Stimulated activated CD8-positive, alpha-beta memory T cell treated with anti-CD3 and anti-CD28 coated beads, Interleukin-4, amount 100 ng/mL, for 24 hours (primary cell): ENCODE results near the gene GGT1.
"Not testable (repeated sequence)": the region's sequence is repeated elsewhere in the genome, so short reads cannot be mapped to it uniquely, and the experiment has no call there.

Experiments used
- DNase-seq: peaks from one replicate; pipeline ENCODE4 v3.0.0-alpha.2; 2020; ENCODE audit warnings: low read depth

Gene GGT1

GRCh38 chr22:24602847-24603769 lies at the start of gene GGT1:
Gene GGT1 (plus strand): TSS chr22:24603193. CDS start chr22:24611082, 7,889 bp downstream.
- not testable (repeated sequence) for DNase-seq

GRCh38 chr22:24553597-24554312 lies 49.2 kb upstream of the GGT1 start:
- DNase-seq: no peak

GRCh38 chr22:24554313-24555164 lies 48.5 kb upstream of the GGT1 start, which contains the start of gene GUCD1:
Gene GUCD1 (minus strand): TSS chr22:24555138. CDS start chr22:24554991, 147 bp downstream.
- DNase-seq: peak; percentile 5

- peak; percentile 100 for DNase-seq
These were observed 47.6 kb upstream of the GGT1 start, which contains the start of gene SNRPD3 for GRCh38 chr22:24555165-24556039. Gene SNRPD3 (plus strand): TSS chr22:24555999. CDS start chr22:24557675, 1,676 bp downstream.

- no peak for DNase-seq
These were observed 43.5 kb upstream of the GGT1 start for GRCh38 chr22:24559471-24559870.

- no peak for DNase-seq
These were observed 39.7 kb upstream of the GGT1 start for GRCh38 chr22:24563246-24563645.

- DNase-seq: no peak
These were observed 38.5 kb upstream of the GGT1 start for GRCh38 chr22:24564376-24565058.

GRCh38 chr22:24565077-24565476 lies 37.9 kb upstream of the GGT1 start:
- no peak for DNase-seq

- DNase-seq: no peak
These were observed 36.0 kb upstream of the GGT1 start for GRCh38 chr22:24566899-24567511.

GRCh38 chr22:24567668-24568067 lies 35.3 kb upstream of the GGT1 start:
- DNase-seq: no peak

GRCh38 chr22:24571266-24571665 lies 31.7 kb upstream of the GGT1 start:
- no peak for DNase-seq

- DNase-seq: no peak
These were observed 26.2 kb upstream of the GGT1 start for GRCh38 chr22:24576778-24577177.

GRCh38 chr22:24578355-24579257 lies 24.4 kb upstream of the GGT1 start:
- DNase-seq: no peak

- no peak for DNase-seq
These were observed 23.8 kb upstream of the GGT1 start for GRCh38 chr22:24579258-24579601.

GRCh38 chr22:24580276-24580675 lies 22.7 kb upstream of the GGT1 start:
- DNase-seq: no peak

GRCh38 chr22:24582056-24582814 lies 20.8 kb upstream of the GGT1 start:
- no peak for DNase-seq

GRCh38 chr22:24583221-24584165 lies 19.5 kb upstream of the GGT1 start:
- no peak for DNase-seq
